ENCODE measurements around the gene CKS2. TPM values are rescaled to one million over a fixed set of nuclear protein-coding genes. Genes with fewer than 3 reads are reported as not detected.

The CKS2 gene
- total and polyA plus RNA-seq, 2 experiments from 2014 or later: 512 to 1,783 TPM

DNA sequence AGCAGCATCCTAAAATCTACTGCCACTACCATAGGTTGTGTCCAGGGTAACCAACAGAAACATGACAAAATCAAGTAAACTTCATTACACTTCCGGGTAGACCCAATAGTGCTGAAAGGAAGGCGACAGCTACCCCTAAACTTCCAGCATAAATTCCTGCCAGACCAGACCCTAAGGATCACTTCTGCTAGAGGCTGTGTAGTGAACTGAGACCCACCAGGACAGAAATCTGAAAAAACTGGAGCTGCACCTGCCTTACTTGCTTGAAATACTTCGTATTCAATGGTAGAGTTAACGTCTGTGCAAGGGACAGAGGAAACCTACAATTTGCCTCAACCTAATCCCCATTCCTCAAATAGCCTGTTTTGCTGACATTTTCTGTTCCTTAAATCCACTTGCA is 6.3 kb downstream of the CKS2 start:
- Histone ChIP-seq H3K4me1 (ENCODE audit: insufficient read depth) (peaks cover 23% of the 10 kb centered on the region; the same call in 1 of the 2 replicates), H3K4me3 (peak overlapping the region; percentile 51; the same call in 1 of the 2 replicates), H3F3A (replicated peaks; ENCODE audit: low read depth) (peaks cover 27% of the 10 kb centered on the region), H3K36me3 (ENCODE audit: insufficient read depth) (peaks cover 33% of the 10 kb centered on the region), H3K9me2 (ENCODE audit: insufficient read depth) (no peaks in the 10 kb centered on the region), H4K20me1 (replicated peaks; ENCODE audit: insufficient read depth) (peaks cover 29% of the 10 kb centered on the region), H3K4me2 (peak overlapping the region; percentile 59), H3K27me3 (ENCODE audit: insufficient read depth) (no peaks in the 10 kb centered on the region), H3K79me2 (replicated peaks; ENCODE audit: insufficient read depth) (peaks cover 78% of the 10 kb centered on the region), H2AFZ (no peak overlapping the region), H3K27ac (ENCODE audit: low read depth) (peak overlapping the region; percentile 93)
- Mint-ChIP-seq H3K4me3 (peak overlapping the region; percentile 85), H3K4me1 (peaks cover 34% of the 10 kb centered on the region), H3K36me3 (ENCODE audit: low read depth) (peaks cover 81% of the 10 kb centered on the region), H3K9me3 (no peaks in the 10 kb centered on the region), H3K27me3 (ENCODE audit: insufficient read depth, low read depth, poor library complexity) (peaks cover 7% of the 10 kb centered on the region), H3K27ac (peak overlapping the region; percentile 99)
- DNase-seq (ENCODE audit: low spot score) (peak; percentile 7), ATAC-seq (no peak)
- TF ChIP-seq ZNF114 (CRISPR knock-in tag; IDR thresholded peaks at IDR 0.05): no peak
- TF ChIP-seq, protein P1, sequence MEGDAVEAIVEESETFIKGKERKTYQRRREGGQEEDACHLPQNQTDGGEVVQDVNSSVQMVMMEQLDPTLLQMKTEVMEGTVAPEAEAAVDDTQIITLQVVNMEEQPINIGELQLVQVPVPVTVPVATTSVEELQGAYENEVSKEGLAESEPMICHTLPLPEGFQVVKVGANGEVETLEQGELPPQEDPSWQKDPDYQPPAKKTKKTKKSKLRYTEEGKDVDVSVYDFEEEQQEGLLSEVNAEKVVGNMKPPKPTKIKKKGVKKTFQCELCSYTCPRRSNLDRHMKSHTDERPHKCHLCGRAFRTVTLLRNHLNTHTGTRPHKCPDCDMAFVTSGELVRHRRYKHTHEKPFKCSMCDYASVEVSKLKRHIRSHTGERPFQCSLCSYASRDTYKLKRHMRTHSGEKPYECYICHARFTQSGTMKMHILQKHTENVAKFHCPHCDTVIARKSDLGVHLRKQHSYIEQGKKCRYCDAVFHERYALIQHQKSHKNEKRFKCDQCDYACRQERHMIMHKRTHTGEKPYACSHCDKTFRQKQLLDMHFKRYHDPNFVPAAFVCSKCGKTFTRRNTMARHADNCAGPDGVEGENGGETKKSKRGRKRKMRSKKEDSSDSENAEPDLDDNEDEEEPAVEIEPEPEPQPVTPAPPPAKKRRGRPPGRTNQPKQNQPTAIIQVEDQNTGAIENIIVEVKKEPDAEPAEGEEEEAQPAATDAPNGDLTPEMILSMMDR (conservative IDR thresholded peaks at IDR 0.05; ENCODE audit: low read depth in 2 of 2): no peak
- TF ChIP-seq, protein P2, sequence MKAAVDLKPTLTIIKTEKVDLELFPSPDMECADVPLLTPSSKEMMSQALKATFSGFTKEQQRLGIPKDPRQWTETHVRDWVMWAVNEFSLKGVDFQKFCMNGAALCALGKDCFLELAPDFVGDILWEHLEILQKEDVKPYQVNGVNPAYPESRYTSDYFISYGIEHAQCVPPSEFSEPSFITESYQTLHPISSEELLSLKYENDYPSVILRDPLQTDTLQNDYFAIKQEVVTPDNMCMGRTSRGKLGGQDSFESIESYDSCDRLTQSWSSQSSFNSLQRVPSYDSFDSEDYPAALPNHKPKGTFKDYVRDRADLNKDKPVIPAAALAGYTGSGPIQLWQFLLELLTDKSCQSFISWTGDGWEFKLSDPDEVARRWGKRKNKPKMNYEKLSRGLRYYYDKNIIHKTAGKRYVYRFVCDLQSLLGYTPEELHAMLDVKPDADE (IDR thresholded peaks at IDR 0.05): no peak
- TF ChIP-seq NANOG (IDR thresholded peaks at IDR 0.05; ENCODE audit: borderline replicate concordance): no peak
- no peak for TF ChIP-seq JUNB (IDR thresholded peaks at IDR 0.05; ENCODE audit: unreplicated experiment)
- TF ChIP-seq EZH2phosphoT487 (IDR thresholded peaks at IDR 0.05; ENCODE audit: unreplicated experiment): no peak
- TF ChIP-seq, protein P3, sequence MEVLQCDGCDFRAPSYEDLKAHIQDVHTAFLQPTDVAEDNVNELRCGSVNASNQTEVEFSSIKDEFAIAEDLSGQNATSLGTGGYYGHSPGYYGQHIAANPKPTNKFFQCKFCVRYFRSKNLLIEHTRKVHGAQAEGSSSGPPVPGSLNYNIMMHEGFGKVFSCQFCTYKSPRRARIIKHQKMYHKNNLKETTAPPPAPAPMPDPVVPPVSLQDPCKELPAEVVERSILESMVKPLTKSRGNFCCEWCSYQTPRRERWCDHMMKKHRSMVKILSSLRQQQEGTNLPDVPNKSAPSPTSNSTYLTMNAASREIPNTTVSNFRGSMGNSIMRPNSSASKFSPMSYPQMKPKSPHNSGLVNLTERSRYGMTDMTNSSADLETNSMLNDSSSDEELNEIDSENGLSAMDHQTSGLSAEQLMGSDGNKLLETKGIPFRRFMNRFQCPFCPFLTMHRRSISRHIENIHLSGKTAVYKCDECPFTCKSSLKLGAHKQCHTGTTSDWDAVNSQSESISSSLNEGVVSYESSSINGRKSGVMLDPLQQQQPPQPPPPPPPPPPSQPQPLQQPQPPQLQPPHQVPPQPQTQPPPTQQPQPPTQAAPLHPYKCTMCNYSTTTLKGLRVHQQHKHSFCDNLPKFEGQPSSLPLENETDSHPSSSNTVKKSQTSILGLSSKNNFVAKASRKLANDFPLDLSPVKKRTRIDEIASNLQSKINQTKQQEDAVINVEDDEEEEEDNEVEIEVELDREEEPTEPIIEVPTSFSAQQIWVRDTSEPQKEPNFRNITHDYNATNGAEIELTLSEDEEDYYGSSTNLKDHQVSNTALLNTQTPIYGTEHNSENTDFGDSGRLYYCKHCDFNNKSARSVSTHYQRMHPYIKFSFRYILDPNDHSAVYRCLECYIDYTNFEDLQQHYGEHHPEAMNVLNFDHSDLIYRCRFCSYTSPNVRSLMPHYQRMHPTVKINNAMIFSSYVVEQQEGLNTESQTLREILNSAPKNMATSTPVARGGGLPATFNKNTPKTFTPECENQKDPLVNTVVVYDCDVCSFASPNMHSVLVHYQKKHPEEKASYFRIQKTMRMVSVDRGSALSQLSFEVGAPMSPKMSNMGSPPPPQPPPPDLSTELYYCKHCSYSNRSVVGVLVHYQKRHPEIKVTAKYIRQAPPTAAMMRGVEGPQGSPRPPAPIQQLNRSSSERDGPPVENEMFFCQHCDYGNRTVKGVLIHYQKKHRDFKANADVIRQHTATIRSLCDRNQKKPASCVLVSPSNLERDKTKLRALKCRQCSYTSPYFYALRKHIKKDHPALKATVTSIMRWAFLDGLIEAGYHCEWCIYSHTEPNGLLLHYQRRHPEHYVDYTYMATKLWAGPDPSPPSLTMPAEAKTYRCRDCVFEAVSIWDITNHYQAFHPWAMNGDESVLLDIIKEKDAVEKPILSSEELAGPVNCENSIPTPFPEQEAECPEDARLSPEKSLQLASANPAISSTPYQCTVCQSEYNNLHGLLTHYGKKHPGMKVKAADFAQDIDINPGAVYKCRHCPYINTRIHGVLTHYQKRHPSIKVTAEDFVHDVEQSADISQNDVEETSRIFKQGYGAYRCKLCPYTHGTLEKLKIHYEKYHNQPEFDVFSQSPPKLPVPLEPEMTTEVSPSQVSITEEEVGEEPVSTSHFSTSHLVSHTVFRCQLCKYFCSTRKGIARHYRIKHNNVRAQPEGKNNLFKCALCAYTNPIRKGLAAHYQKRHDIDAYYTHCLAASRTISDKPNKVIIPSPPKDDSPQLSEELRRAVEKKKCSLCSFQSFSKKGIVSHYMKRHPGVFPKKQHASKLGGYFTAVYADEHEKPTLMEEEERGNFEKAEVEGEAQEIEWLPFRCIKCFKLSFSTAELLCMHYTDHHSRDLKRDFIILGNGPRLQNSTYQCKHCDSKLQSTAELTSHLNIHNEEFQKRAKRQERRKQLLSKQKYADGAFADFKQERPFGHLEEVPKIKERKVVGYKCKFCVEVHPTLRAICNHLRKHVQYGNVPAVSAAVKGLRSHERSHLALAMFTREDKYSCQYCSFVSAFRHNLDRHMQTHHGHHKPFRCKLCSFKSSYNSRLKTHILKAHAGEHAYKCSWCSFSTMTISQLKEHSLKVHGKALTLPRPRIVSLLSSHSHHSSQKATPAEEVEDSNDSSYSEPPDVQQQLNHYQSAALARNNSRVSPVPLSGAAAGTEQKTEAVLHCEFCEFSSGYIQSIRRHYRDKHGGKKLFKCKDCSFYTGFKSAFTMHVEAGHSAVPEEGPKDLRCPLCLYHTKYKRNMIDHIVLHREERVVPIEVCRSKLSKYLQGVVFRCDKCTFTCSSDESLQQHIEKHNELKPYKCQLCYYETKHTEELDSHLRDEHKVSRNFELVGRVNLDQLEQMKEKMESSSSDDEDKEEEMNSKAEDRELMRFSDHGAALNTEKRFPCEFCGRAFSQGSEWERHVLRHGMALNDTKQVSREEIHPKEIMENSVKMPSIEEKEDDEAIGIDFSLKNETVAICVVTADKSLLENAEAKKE (CRISPR knock-in tag; IDR thresholded peaks at IDR 0.05): no peak
- TF ChIP-seq EZH2 (IDR thresholded peaks at IDR 0.05; ENCODE audit: low read depth, unreplicated experiment): no peak
- TF ChIP-seq STAT1 (IDR thresholded peaks at IDR 0.05; ENCODE audit: unreplicated experiment): no peak
- TF ChIP-seq, protein P4, sequence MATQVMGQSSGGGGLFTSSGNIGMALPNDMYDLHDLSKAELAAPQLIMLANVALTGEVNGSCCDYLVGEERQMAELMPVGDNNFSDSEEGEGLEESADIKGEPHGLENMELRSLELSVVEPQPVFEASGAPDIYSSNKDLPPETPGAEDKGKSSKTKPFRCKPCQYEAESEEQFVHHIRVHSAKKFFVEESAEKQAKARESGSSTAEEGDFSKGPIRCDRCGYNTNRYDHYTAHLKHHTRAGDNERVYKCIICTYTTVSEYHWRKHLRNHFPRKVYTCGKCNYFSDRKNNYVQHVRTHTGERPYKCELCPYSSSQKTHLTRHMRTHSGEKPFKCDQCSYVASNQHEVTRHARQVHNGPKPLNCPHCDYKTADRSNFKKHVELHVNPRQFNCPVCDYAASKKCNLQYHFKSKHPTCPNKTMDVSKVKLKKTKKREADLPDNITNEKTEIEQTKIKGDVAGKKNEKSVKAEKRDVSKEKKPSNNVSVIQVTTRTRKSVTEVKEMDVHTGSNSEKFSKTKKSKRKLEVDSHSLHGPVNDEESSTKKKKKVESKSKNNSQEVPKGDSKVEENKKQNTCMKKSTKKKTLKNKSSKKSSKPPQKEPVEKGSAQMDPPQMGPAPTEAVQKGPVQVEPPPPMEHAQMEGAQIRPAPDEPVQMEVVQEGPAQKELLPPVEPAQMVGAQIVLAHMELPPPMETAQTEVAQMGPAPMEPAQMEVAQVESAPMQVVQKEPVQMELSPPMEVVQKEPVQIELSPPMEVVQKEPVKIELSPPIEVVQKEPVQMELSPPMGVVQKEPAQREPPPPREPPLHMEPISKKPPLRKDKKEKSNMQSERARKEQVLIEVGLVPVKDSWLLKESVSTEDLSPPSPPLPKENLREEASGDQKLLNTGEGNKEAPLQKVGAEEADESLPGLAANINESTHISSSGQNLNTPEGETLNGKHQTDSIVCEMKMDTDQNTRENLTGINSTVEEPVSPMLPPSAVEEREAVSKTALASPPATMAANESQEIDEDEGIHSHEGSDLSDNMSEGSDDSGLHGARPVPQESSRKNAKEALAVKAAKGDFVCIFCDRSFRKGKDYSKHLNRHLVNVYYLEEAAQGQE (IDR thresholded peaks at IDR 0.05; ENCODE audit: unreplicated experiment): no peak
- no peak for TF ChIP-seq ZNF331 (CRISPR knock-in tag; IDR thresholded peaks at IDR 0.05; ENCODE audit: low read depth)
- TF ChIP-seq POLR2AphosphoS5 (IDR thresholded peaks at IDR 0.05; ENCODE audit: low read depth): no peak; the same call in 1 of the 2 replicates
